ENCODE results near the gene IGFL3. TPM values are rescaled to one million over a fixed set of nuclear protein-coding genes. Genes with fewer than 3 reads are reported as not detected.

The IGFL3 gene
- total RNA-seq, 2 donors from 2014 or later = not detected

GRCh38 chr19:46125447-46125846, 959 bp upstream of the IGFL3 start:
- intact Hi-C loops (cut with DNase I) = no loop called here
- TF ChIP-seq, protein P1, sequence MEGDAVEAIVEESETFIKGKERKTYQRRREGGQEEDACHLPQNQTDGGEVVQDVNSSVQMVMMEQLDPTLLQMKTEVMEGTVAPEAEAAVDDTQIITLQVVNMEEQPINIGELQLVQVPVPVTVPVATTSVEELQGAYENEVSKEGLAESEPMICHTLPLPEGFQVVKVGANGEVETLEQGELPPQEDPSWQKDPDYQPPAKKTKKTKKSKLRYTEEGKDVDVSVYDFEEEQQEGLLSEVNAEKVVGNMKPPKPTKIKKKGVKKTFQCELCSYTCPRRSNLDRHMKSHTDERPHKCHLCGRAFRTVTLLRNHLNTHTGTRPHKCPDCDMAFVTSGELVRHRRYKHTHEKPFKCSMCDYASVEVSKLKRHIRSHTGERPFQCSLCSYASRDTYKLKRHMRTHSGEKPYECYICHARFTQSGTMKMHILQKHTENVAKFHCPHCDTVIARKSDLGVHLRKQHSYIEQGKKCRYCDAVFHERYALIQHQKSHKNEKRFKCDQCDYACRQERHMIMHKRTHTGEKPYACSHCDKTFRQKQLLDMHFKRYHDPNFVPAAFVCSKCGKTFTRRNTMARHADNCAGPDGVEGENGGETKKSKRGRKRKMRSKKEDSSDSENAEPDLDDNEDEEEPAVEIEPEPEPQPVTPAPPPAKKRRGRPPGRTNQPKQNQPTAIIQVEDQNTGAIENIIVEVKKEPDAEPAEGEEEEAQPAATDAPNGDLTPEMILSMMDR (IDR thresholded peaks at IDR 0.05) = no peak
- Histone ChIP-seq H3K4me3 (no peak overlapping the region), H3K36me3 (no peaks in the 10 kb centered on the region), H3K9ac (ENCODE audit: low read depth in 2 of 2, low read length in 2 of 2) (no peak overlapping the region), H3K9me3 (no peaks in the 10 kb centered on the region), H3K4me1 (no peaks in the 10 kb centered on the region), H3K27me3 (no peaks in the 10 kb centered on the region), H3K27ac (no peak overlapping the region)
- DNase-seq = no peak

DNA sequence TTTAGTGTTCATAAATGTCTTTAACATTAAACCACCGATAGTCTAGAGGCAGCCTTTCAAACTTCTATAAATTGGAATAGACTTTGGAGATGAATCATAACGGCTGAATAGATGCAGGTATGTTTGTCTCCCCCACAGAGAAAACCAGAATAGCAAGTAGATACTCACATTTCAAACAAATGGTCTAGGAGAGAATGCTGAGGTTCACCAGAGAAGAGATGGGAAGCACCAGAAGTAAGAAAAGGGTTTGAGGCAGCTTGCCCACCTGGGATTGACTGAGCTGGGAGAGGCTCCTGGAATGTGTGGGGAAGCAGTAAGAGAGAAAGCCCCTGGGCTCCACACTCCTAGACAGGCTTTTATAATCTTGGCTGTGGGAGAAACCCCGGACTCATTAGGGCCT, 6.4 kb downstream of the IGFL3 start:
- Histone ChIP-seq H3K36me3 (no peaks in the 10 kb centered on the region), H3K9me3 (no peaks in the 10 kb centered on the region), H3K9ac (ENCODE audit: low read depth in 2 of 2, low read length in 2 of 2) (no peak overlapping the region), H3K4me3 (no peak overlapping the region), H3K4me1 (no peaks in the 10 kb centered on the region), H3K27me3 (no peaks in the 10 kb centered on the region), H3K27ac (no peak overlapping the region)
- TF ChIP-seq, protein P1 (IDR thresholded peaks at IDR 0.05) = no peak
- DNase-seq = no peak
- intact Hi-C loops (cut with DNase I) = no loop called here

DNA sequence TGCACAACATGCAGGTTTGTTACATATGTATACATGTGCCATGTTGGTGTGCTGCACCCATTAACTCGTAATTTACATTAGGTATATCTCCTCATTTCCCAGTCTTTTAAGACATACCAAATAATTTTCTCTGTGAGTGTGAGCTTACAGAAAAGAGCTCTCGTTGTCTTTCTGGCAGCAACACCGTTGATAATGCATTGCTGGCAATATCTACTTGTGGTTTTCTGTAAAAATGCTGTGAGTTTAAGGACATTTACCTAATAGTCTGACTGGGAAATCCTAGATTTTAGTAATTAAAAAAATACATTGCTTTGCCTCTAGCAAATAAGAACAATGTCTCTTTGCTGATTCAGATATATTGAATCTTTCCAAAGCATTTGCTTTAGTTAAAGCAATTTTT, 8.4 kb downstream of the IGFL3 start:
- Histone ChIP-seq H3K36me3 (no peaks in the 10 kb centered on the region), H3K4me1 (no peaks in the 10 kb centered on the region), H3K9me3 (no peaks in the 10 kb centered on the region), H3K27me3 (no peaks in the 10 kb centered on the region), H3K4me3 (no peak overlapping the region), H3K27ac (no peak overlapping the region), H3K9ac (ENCODE audit: low read depth in 2 of 2, low read length in 2 of 2) (no peak overlapping the region)
- TF ChIP-seq, protein P1 (IDR thresholded peaks at IDR 0.05) = no peak
- intact Hi-C loops (cut with DNase I) = no loop called here
- DNase-seq = no peak

DNA sequence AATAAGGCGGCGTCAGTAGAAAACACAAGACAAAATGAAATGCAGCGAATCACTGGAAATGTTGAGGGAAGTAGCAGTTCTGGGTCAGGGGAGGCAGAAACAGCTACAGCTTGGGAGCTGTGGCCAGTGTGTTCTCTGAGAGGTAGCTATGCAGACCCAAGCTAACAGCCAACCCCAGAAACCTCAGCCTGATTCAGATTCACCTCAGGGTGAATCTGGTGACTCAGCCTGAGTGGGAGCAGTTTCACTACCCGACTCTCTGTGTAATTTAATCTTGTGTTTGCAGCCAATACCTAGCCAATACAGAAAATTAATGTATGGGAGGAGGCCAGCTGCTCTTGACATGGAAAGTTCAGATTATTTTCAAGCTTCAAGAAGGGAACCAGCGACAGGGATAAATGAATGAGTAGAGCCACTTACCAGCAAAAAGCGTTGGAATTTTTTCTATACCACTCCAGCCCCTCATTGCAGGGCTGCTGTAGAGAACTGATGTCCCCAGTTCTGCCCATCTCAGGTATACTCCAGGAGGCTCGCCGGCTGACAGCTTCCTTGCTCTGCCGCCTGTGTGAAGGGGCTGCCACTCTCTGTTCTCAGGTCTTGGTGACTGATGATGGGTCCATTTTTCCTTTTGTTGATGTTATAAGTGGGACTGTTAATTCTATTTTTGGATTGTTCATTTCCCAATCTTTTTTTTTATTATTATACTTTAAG, 8.9 kb downstream of the IGFL3 start:
- Histone ChIP-seq H3K4me3 (no peak overlapping the region), H3K27me3 (no peaks in the 10 kb centered on the region), H3K9ac (ENCODE audit: low read depth in 2 of 2, low read length in 2 of 2) (no peak overlapping the region), H3K9me3 (no peaks in the 10 kb centered on the region), H3K4me1 (no peaks in the 10 kb centered on the region), H3K36me3 (no peaks in the 10 kb centered on the region), H3K27ac (no peak overlapping the region)
- intact Hi-C loops (cut with DNase I) = no loop called here
- TF ChIP-seq, protein P1 (IDR thresholded peaks at IDR 0.05) = no peak
- DNase-seq = no peak

GRCh38 chr19:46113726-46114125, 10.8 kb downstream of the IGFL3 start:
- no peak for DNase-seq
- intact Hi-C loops (cut with DNase I) = no loop called here
- H3K4me3 ChIP-seq = no peak overlapping the region
- H3K9me3 ChIP-seq = no peaks in the 10 kb centered on the region
- H3K27me3 ChIP-seq = no peaks in the 10 kb centered on the region
- H3K36me3 ChIP-seq = no peaks in the 10 kb centered on the region
- no peak overlapping the region for H3K27ac ChIP-seq
- no peaks in the 10 kb centered on the region for H3K4me1 ChIP-seq
- TF ChIP-seq, protein P1 (IDR thresholded peaks at IDR 0.05) = no peak
- H3K9ac ChIP-seq (ENCODE audit: low read depth in 2 of 2, low read length in 2 of 2) = no peak overlapping the region

Data from colonic mucosa (tissue), 4 donors.